OCI-LY7 (cell line): ENCODE results near the gene SLC30A1. TPM values are rescaled to one million over a fixed set of nuclear protein-coding genes. Genes with fewer than 3 reads are reported as not detected.

Experiments used
- BruUV-seq: library from RNA; stranded (reverse); fragments of 400-500 nt; replicated peaks from 2 replicates; lab custom pipeline; 2021; lab: Mats Ljungman, UMichigan
- CTCF ChIA-PET: fragments of 300-600 bp; sonication (Branson Sonifier 250); formaldehyde crosslinking; loops from one replicate; lab custom pipeline; 2022; ENCODE audit warnings: antibody characterized with exemption; ENCODE audit not compliant: unreplicated experiment; lab: Charles Lee
- POLR2A ChIA-PET: fragments of 300-600 bp; sonication (Branson Sonifier 250); formaldehyde crosslinking; loops from one replicate; lab custom pipeline; 2022; ENCODE audit warnings: antibody characterized with exemption; lab: Charles Lee
- DNase-seq: peaks from one replicate; pipeline ENCODE4 v3.0.0-alpha.2; 2015; ENCODE audit warnings: low spot score
- H2AFZ ChIP-seq: fragments of 200-600 bp; sonication (generic), shearing (Covaris generic); 2 replicates; pipeline ENCODE4 v1.6.1; 2014; ENCODE audit warnings: mild to moderate bottlenecking, antibody characterized with exemption, low read length, moderate library complexity
- H3K27ac ChIP-seq: fragments of 200-600 bp; sonication (generic); 2 replicates; pipeline ENCODE4 v1.5.1; 2014; ENCODE audit warnings: mixed run types, low read depth, mild to moderate bottlenecking, moderate library complexity, low read length, inconsistent platforms; ENCODE audit not compliant: poor library complexity, severe bottlenecking
- H3K36me3 ChIP-seq: fragments of 200-600 bp; sonication (generic); 2 replicates; pipeline ENCODE4 v1.6.1; 2014; ENCODE audit warnings: mild to moderate bottlenecking, antibody characterized with exemption, low read length, moderate library complexity, mixed read lengths; ENCODE audit not compliant: insufficient read depth
- H3K4me1 ChIP-seq: fragments of 200-600 bp; sonication (generic); 2 replicates; pipeline ENCODE4 v1.5.1; 2014; ENCODE audit warnings: mild to moderate bottlenecking, low read length; ENCODE audit not compliant: insufficient read depth, poor library complexity, severe bottlenecking
- H3K4me2 ChIP-seq: fragments of 200-600 bp; sonication (generic); 2 replicates; pipeline ENCODE4 v1.6.1; 2014; ENCODE audit warnings: mild to moderate bottlenecking, low read length
- H3K4me3 ChIP-seq: fragments of 200-600 bp; sonication (generic); 2 replicates; pipeline ENCODE4 v1.5.1; 2014; ENCODE audit warnings: mild to moderate bottlenecking, low read depth, low read length; ENCODE audit not compliant: poor library complexity, severe bottlenecking
- H3K79me2 ChIP-seq: fragments of 200-600 bp; sonication (generic); 2 replicates; pipeline ENCODE4 v1.6.1; 2016; ENCODE audit warnings: low read depth, mild to moderate bottlenecking, low read length, moderate library complexity, mixed read lengths; ENCODE audit not compliant: insufficient read depth
- H3K9me2 ChIP-seq: fragments of 200-600 bp; sonication (generic); 2 replicates; pipeline ENCODE4 v1.6.1; 2016; ENCODE audit warnings: mild to moderate bottlenecking, low read length, mixed read lengths; ENCODE audit not compliant: insufficient read depth
- H3K9me3 ChIP-seq: fragments of 200-600 bp; sonication (generic); 2 replicates; pipeline ENCODE4 v1.6.1; 2014; ENCODE audit warnings: mild to moderate bottlenecking, mixed run types, low read length, mixed read lengths
- H4K20me1 ChIP-seq: fragments of 200-600 bp; sonication (generic); 2 replicates; pipeline ENCODE4 v1.6.1; 2014; ENCODE audit warnings: mild to moderate bottlenecking, antibody characterized with exemption, low read length, moderate library complexity, mixed read lengths; ENCODE audit not compliant: insufficient read depth
- CTCF ChIP-seq: fragments of 200-600 bp; sonication (generic); conservative IDR thresholded peaks from 2 replicates; pipeline ENCODE4 v1.5.1; 2014; ENCODE audit warnings: mild to moderate bottlenecking, antibody characterized with exemption, low read length, moderate library complexity, mixed read lengths
- EZH2phosphoT487 ChIP-seq: fragments of 200-600 bp; sonication (generic); IDR thresholded peaks from 2 replicates; pipeline ENCODE4 v1.6.1; 2018; ENCODE audit warnings: low read depth, borderline replicate concordance, mild to moderate bottlenecking, mixed run types, antibody characterized with exemption, low read length, moderate library complexity, mixed read lengths
- intact Hi-C: fragments of 100-400 bp; cut with micrococcal nuclease; formaldehyde crosslinking; loops from one replicate; pipeline ENCODE4 v1.10.0; 2022; ENCODE audit not compliant: unreplicated experiment
- total RNA-seq, 2 experiments: library from RNA; depleted of rRNA in 1 of 2; stranded (reverse); fragments of >200 nt in 1 of 2; shearing (Covaris generic) in 1 of 2; gene quantifications; 2 replicates each; pipeline ENCODE4 v1.2.3, GENCODE V29; 2014 to 2022

SLC30A1 gene
- total RNA-seq, 2 experiments from 2014 or later = 6.1 to 7.9 TPM

DNA sequence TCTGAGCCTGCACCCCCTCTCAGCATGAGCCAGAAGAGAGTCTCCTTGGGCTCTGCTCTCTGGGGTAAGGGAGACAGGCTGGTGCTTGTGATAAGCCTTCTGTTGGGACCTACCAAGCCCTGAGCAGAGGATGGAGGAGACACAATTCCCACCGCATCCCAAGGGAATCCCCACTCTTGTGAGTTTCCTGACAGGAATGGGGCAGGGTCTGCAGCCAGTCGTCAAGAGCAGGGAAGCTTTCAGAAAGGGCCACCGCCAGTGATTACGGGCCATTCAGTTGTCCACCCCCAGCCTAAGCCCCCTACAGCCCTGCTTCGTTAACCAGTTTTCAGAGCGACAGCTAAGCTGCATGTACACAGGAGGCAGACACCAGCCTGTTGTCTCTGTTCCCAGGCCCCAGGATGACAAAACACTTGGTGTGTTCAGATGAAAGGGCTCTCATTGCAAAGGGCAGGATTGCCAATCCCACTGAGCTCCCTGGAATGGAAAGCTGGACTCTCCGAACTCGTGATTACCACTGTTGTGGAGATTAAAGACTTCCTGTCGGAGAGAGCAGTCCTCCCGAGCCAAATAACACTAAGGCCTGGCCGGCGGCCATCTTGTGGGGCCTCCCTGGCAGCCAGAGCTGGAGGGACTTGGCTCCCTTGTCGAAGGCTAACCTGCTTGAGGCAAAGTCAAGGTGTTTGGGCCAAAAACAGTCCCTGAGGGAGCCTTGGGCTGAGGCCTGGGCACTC is 37.4 kb upstream of the SLC30A1 start:
- H4K20me1 ChIP-seq = no peaks in the 10 kb centered on the region
- no peak overlapping the region for H3K4me3 ChIP-seq
- H3K9me2 ChIP-seq = no peaks in the 10 kb centered on the region
- no peak overlapping the region for H3K27ac ChIP-seq
- no peak for DNase-seq
- no peak for TF ChIP-seq EZH2phosphoT487
- TF ChIP-seq CTCF = no peak
- POLR2A ChIA-PET = interaction anchor here (0.6 to 1.6 kb wide), 4 partner anchors 9 to 355 kb away, joined by 3 to 5 read pairs (median 4); no protein-coding TSS in a partner anchor
- no peaks in the 10 kb centered on the region for H3K36me3 ChIP-seq
- H2AFZ ChIP-seq = no peak overlapping the region
- no peaks in the 10 kb centered on the region for H3K4me1 ChIP-seq
- CTCF ChIA-PET = no interaction called here
- no peaks in the 10 kb centered on the region for H3K9me3 ChIP-seq
- intact Hi-C loops = no loop called here
- H3K4me2 ChIP-seq = no peak overlapping the region
- H3K79me2 ChIP-seq = no peaks in the 10 kb centered on the region
- BruUV-seq = no TSS peak

DNA sequence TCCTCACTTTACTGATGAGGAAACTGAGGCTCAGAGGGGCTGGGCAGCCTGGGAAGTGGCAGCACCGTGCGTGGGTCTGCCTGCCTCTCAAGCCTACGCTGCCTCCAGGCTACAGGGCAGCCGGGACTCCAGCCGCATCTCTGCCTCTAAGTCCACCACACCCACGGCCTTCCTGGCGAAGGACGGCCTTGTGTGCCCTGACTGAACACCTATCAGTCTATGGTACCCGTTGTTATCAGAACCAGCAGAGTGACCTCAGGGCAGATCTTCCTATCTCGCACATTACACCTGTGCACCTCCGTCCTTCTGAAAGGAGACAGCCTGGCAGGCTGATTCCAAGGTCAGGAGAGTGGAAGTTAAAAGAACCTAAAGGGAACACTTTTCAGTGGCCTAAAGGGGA is 35.7 kb upstream of the SLC30A1 start:
- Histone ChIP-seq H3K4me2 (no peak overlapping the region), H2AFZ (no peak overlapping the region), H3K36me3 (no peaks in the 10 kb centered on the region), H3K4me1 (no peaks in the 10 kb centered on the region), H3K9me2 (no peaks in the 10 kb centered on the region), H3K27ac (no peak overlapping the region), H3K4me3 (no peak overlapping the region), H3K79me2 (no peaks in the 10 kb centered on the region), H3K9me3 (no peaks in the 10 kb centered on the region), H4K20me1 (no peaks in the 10 kb centered on the region)
- POLR2A ChIA-PET = interaction anchor here (0.6 to 0.7 kb wide), 2 partner anchors 18 to 32 kb away, joined by 3 to 6 read pairs; no protein-coding TSS in a partner anchor
- no peak for TF ChIP-seq EZH2phosphoT487
- TF ChIP-seq CTCF = no peak
- intact Hi-C loops = no loop called here
- DNase-seq = no peak
- CTCF ChIA-PET = no interaction called here
- no TSS peak for BruUV-seq

GRCh38 chr1:211613951-211614350 is 35.0 kb upstream of the SLC30A1 start:
- Histone ChIP-seq H2AFZ (no peak overlapping the region), H3K27ac (no peak overlapping the region), H3K4me1 (no peaks in the 10 kb centered on the region), H3K9me2 (no peaks in the 10 kb centered on the region), H4K20me1 (no peaks in the 10 kb centered on the region), H3K4me3 (no peak overlapping the region), H3K4me2 (no peak overlapping the region), H3K36me3 (no peaks in the 10 kb centered on the region), H3K79me2 (no peaks in the 10 kb centered on the region), H3K9me3 (no peaks in the 10 kb centered on the region)
- DNase-seq = no peak
- TF ChIP-seq CTCF (no peak), EZH2phosphoT487 (no peak)
- ChIA-PET CTCF (no interaction called here), POLR2A (no interaction called here)
- BruUV-seq = no TSS peak
- intact Hi-C loops = no loop called here
